IPS DF 4.7 (cell line): ENCODE results near the gene PLCB1.

Experiments used
- DNase-seq: peaks from one replicate; pipeline ENCODE4 v3.0.0-alpha.2; 2013; ENCODE audit warnings: low spot score; ENCODE audit errors: extremely low read depth

PLCB1 gene

DNA sequence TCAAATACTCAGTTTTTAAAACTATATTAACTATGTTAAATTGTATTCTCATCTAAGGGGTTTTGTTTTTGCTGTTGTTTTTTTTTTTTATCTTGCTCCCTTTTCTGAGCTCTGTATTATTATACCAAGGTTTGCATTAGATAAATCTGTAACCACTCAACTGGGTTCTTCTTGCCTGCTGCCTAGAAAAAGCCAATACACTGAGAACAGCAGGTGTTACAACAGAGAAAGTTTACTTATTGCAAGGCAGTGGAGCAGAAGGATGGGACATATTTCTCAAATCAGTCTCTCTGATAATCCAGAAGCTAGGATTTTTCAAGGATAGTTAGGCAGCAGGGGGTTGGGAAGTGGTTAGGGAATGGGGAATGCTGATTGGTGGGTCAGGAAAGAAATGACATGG is 558.0 kb downstream of the PLCB1 start:
- no peak for DNase-seq

DNA sequence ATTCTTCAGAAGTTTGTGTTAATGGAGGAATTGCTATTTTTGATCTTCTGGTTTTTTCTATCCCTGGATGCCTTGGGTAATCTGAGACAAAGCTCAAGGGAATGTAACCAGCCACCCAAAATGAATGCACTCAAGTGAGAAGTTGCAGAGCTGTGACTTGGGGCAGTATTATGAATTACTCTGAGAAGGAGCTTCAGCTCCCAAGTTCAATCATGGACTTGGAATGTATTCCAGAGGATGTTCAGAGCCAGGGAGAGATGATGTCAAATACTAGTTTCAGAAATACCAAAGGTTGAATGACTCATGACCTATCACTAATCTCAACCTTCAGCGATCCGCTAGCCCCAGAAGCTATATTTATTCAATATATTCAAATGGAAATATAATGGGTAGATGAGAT is 561.6 kb downstream of the PLCB1 start:
- DNase-seq = no peak

DNA sequence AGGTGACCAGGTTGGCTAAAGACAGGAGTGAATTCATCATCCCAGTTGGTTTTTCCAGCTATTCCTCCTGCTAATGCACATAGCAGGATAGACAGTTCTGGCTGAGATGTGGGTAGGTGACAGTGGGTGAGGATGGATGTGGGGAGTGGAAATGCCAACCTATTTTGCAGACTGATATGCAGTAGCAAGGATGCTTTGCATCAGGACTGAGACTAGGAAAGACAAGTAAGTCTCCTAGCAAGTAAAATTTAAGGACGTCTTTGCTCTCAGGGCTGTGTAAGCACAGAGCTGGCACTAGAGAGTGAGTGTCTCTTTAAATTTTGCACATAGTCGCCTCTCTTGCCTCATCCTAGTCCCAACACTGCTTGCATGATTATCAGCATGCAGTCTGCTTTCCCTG is 568.7 kb downstream of the PLCB1 start:
- DNase-seq = no peak

DNA sequence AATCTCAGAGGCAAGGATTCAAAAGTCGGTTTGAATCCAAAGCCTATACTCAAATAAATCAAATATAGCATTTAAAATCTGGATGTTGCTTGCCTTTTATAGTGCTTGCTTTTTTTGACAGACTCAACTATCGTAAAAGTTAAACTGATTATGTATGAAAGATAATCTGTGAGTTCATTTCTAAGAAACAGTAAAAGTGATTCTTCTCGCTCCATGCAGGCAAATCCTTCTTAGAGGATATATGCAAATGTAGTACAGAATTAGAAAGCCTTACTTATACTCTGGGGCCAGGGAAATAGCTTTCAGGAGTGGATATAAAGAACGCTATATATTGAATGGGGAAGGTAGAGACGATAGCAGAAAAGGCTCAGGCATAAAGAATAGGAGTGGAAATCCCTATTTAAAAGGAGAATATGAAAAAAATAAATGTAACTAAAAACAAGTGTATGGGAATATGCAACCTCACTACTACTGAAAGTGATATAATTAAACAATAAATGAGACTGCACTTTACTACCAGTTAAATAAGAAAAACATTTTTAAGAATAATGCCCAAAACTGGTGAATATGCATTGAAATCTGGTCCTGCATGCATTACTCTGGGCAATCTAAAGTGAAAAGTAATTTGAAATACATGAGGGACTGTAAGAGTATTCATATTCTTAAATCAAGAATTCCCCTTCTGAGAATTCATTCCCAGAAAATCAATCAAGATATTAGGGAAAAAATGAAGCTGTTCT is 575.1 kb downstream of the PLCB1 start:
- no peak for DNase-seq

DNA sequence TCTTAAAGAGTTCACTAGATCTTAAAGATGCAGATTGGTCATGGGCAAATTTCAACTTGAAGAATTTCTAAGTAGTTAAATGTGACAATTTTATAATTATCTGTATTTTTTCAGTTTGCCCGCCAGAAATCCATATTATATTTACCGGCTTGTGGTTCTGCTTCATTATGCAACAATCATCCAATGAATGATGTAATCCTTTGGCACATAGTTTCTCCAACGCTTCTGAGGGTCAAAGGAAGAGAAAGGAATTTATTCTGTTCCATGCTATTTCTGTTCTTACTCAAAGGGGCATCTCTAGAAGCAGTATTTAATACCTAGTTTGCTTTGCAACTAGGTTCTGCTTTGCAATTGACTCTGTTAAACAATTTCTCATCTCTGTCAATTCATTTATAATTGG is 577.6 kb downstream of the PLCB1 start:
- DNase-seq = no peak

DNA sequence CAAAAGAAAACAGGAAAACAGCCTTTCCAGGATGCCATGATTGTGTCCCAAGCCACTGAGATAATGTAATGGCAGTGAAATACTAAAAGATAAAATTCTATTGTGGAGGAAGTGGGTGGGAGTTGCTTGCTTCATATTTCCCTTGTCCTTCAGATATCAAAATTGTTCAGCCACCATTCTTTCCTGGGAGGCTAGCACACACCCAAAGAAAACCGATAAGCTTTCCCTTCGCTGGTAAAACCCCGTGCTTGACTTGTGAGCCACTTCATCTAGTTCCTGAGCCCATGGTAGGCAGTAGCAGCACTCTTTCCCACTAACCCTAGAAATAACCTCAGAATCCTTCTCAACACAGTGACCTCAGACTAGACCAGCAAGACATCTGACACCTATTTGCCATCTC is 579.4 kb downstream of the PLCB1 start:
- no peak for DNase-seq

DNA sequence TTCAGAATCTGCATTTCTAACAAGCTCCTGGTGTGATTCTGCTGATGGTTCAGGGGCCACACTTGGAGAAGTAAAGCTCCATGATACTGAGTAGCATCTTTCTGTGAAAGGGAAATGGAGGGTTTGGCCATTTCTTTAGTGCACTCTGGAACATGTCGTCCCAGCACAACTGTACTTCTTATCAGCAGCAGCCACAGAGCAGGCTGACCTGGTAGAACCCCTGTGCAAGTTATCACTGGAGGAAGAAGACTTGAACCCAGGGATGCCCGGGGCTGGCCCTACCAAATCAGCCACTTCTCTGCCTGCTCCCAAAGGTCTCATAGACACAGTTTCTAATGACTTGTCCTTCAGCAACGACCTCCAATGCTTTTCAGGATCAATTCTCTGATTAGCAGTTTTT is 582.1 kb downstream of the PLCB1 start:
- DNase-seq = no peak

DNA sequence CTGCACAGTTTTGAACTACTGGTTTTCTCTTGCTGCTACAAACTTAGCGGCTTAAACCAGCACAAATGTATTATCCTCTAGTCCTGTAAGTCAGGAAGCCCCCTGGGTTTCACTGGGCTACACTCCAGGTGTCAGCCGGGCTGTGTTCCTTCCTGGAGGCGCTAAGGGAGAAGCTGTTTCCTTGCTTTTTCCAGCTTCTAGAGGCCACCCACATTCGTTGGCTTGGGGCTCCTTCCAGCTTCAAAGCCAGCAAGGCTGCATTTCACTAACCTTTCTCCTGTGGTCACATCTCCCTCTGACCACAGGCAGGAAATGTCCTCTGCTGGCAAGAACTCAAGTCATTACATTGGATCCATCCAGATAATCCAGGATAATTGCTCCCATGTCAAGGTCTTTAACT is 586.2 kb downstream of the PLCB1 start:
- DNase-seq = no peak

DNA sequence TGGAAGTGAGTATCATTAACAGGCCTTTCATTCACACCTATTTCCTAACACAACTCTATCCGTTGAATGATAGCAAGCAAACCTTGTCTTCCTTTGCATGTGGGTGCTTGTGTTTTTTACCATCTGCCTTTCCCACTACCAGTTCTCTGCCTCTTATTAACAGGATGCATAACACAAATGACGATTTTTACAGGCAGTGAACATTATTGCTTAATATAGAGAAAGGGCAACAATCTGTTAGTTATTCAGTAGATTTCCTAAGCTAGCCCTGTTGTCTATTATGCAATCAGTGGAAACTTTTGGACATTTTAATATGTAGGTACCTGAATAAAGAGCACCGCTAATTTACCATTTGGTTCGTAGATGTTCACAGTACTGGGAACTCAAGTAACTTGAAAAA is 588.0 kb downstream of the PLCB1 start:
- no peak for DNase-seq

DNA sequence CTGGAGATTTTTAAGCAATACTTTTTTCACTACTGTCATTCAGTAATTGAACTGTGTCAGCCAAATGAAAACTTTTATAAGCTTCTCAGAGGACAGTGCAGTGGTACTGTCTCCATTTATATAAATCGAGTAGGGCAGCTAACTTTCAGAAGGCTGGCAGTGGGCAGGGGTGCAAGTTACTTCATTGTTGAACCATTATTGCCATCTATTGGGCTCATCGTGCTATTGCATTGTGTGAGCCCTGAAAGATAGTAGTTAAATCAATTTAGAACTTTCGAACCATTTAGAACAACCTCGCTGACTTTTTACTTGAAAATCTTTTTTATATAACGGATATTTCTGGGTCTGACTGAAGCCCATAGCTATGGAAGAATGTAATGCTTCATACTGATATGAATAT is 589.0 kb downstream of the PLCB1 start:
- no peak for DNase-seq

DNA sequence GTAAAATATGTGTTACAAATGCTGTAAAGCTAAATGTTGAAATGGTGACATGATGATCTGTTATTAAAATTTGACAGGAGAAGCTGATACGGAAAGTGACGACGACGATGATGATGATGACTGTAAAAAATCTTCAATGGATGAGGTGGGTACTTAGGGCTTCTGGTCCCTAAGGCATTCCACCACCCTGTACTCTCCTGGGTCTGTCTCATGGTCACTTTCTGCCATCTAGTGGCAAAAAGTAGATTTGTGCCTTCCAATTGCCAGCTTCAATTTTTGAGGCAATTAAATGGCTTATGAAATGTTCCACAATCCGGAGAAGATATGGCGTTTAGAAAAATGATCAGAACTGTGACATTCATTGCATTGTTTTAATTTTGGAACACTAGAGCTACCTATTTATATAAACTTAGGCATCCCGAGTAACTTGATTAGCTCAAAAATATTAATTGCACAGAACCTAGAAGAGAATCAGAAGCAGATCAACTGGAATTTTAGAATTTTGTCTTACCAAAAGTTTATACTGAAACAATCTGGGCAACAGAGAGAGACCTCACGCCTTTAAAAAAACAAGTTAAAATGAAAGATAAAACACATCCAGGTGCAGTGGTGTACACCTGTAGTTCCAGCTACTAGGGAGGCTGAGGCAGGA is 590.3 kb downstream of the PLCB1 start:
- no peak for DNase-seq

DNA sequence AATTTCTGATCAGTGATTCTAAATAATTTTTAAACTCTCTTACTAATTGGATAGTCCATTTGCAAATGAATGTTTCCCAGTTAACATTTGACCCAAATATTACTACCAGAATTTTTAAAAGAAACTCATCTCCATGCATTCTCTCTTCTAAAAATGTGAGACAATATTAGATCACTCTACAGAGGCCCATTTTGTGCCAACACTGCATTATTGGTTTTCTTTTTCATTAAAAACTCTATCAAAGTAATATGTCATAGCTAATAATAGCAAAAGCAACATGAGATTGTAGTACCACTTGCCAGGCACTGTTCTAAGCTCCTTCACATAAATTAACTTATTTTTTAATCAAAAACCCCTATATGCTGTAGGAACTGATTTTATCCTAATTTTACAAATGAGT is 591.2 kb downstream of the PLCB1 start:
- no peak for DNase-seq

DNA sequence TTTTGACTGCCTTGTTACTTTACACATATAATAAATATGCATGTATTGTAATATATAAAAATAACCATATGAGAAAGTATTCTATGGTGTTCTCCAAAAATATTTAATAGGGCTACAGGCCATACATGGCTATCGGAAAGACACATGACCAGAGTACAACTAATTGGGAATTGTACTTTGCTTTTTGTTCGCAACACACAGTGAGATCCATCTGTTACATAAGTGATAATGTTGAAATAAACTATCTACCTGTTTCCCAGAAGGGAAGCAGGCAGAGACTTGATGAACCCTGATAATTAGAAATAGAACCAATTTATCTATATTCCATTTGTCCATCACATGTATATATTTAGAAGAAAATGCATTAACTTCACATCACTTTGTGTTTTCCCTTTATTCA is 592.8 kb downstream of the PLCB1 start:
- DNase-seq = no peak

DNA sequence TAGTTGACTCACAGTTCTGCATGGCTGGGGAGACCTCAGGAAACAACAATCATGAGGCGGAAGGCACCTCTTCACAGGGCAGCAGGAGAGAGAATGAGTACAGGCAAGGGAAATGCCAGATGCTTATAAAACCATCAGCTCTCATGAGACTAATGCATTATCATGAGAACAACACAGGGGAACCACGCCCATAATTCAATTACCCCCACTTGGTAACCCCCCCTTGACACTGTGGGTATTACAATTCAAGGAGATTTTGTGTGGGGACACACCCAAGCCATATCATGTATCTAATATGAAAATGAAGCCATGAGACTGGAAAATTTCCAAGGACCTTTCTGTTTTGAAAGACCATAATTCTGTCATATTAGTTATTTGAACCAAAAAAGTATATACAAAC is 594.4 kb downstream of the PLCB1 start:
- DNase-seq = no peak

DNA sequence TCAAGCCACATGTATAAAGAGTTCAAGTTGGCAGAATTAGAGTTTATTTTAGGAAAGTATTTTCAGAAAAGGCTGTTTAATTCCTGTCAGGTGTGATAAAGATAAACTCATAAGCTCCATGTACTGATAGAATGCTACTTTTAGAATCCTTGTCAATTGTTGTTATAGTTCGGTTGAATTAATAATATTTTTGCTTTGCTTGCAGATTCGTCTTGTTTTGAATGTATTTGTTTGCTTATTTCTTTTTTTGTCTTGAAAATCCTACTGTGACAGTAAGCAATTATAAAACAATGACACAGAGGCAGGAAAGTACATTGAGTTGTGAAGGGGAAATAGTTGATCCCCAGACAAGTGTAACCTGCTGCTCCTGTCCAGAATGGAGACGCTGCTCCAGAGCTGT is 602.9 kb downstream of the PLCB1 start:
- DNase-seq = no peak

DNA sequence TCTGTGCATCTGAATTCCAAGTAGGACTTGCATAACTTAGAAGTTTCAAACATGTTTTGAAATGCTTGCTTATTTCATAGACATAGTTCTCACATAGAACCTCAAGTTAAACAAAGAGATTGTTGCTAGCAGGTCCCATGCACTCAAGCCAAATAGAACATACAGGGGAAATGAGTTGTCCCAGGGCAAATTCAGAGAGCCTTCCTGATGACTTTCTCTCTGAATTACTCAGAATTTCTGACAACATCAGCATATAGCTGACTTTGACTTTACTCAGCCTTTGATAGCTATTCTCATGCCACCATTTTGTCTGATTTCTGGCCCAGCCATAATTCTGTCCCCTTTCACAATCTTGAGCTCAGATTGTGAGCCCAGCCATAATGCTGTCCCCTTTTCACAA is 603.6 kb downstream of the PLCB1 start:
- no peak for DNase-seq

DNA sequence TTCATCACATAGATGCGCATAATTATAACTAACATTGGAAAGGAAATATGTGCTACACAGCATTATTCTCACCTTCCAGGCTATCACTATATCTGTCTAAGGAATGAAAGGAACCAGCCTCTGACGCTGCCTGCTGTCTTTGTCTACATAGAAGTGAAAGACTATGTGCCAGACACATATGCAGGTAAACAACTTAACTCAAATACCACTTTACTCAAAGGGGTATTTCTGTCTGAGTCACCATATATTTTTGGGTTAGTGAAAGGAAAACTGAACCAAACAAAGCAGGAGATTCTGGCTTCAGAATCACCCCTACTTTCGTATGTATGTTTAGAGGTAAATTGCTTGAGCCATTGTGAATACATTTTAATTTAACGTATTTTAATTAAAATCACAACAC is 608.2 kb downstream of the PLCB1 start:
- no peak for DNase-seq

DNA sequence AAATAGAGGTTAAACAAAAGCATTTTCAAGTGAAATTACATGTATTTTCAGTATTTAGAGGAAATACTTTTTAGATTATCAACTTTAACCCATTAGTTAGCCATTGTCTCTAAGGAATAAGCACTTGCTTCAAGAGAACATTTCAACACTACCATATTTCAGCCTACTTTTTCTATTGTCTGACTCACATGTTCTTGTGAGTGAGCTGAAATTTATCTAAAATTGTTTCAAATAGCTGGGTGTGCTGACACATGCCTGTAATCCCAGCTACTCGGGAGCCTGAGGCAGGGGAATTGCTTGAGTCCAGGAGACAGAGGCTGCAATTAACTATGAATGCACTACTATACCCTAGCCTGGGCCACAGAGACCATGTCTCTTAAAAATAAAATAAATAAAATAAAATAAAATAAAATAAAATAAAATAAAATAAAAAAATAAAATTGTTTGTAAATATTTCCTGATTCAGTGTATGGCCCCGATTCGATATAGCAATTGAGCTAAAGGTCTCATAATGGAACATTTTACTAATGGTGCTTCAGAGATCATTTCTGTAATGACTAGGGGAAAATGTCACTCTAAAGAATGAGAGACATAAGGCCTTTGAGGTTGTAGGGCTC is 612.3 kb downstream of the PLCB1 start:
- DNase-seq = no peak

DNA sequence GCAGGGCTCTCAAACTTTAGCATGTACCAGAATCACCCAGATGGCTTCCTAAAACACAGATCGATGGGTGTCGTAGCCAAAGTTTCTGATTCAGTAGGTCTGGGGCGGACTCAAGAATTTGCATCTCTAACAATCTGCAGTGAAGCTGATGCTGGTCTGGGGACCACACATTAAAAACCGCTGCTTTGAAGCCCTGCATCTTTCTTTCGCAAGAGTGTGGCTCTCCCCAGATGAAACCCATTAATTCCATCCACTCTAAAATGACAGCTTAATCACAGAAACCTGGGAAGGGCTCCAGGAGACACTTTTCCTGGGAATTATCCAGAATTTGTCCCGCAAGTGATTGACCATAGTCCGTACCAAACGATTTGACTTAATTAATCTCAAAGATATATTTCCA is 617.0 kb downstream of the PLCB1 start:
- DNase-seq = no peak

DNA sequence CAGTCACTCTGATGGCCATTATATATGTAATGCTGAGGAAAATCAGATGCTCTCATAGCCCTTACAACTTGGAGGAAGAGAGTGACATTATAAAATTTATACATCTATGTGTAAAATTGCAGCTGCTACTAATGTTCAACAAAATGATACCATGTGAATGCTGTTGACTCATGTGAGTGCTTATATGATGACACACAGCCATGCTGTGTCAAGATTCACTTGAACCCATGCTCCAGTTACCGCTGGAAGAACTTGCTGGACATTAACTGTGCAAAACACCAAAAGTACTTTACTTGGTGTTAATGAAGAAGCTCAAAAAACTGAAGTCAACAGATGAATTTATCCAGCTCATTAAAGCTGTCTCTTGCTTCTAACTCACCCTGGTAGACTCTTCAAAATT is 617.9 kb downstream of the PLCB1 start:
- no peak for DNase-seq

DNA sequence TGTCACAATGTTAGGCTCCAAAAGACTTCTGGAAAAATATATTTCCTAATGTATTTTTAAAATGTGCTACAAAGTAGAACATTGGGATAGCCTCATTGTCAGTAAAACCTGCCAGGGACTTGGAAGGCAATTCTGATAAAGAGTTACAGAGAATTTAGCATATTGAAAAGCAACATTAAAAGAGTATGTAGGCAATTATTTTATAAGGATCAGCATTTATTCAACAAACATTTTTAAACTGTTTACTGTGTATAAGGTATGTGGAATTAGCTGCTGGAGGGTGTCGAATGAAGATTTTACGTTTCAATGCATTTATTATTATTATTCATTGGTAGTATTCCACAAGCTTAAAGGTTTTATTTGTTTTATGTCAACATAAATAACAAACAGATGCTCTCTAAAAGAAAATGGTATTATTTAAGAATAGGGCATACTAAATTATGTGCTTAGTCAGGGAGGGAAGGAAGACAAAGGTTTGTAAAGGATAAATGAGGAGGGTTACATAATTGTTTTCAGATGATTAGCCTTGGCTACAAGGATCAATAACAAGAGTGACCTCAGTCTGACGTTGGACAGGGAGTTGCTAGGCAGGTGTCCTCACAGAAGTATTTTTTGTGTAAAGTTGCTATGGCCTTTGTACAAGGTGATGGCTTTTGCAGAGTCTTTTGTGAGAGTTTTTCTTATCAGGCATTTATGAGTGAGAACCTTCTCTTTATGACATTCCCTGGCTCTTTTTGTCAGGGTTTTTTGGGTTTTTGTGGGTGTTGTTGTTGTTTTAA is 623.5 kb downstream of the PLCB1 start:
- no peak for DNase-seq

DNA sequence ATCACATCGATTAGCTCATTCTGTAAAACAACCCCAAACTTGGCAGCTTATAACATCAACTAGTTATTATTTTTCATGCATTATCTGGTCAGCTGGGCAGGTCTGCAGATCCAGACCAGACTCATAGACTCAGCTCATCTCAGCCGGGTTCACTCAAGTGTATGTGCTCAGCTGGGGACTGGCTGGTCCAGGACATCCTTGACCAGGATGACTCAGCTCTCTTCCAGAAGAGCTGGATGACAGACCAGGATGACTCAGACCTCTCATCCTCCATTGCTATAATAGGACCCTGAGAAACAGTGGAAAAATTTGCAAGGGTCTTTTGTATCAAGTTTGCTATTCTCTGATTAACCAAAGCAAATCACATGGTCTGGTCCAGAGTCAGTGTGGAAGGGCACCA is 624.3 kb downstream of the PLCB1 start:
- DNase-seq = no peak
